Spinal cord (tissue), 10 donors: ENCODE measurements around the gene PDE1C. TPM values are rescaled to one million over a fixed set of nuclear protein-coding genes. Genes with fewer than 3 reads are reported as not detected.

Source experiments
- DNase-seq, 6 donors: peaks; one replicate each; pipeline versions ENCODE4 v3.0.0 to v3.0.0-alpha.2; 2013 to 2015; ENCODE audit warnings: low spot score in 6 of 6, low read depth in 4 of 6
- H3K27ac ChIP-seq: one replicate; pipeline ENCODE4 v1.5.1; 2013; ENCODE audit warnings: low read depth, low read length, control low read depth
- H3K27me3 ChIP-seq: one replicate; pipeline ENCODE4 v1.6.1; 2013; ENCODE audit warnings: low read length; ENCODE audit not compliant: control insufficient read depth, insufficient read depth
- H3K36me3 ChIP-seq: one replicate; pipeline ENCODE4 v1.6.1; 2013; ENCODE audit warnings: low read length; ENCODE audit not compliant: control insufficient read depth, insufficient read depth
- H3K4me1 ChIP-seq: one replicate; pipeline ENCODE4 v1.6.1; 2013; ENCODE audit warnings: low read length; ENCODE audit not compliant: control insufficient read depth, insufficient read depth
- H3K4me3 ChIP-seq: one replicate; pipeline ENCODE4 v1.5.1; 2013; ENCODE audit warnings: low read depth, low read length, control low read depth
- H3K9me3 ChIP-seq: one replicate; pipeline ENCODE4 v1.6.1; 2013; ENCODE audit warnings: low read length; ENCODE audit not compliant: control insufficient read depth, insufficient read depth
- WGBS: methylation state at CpG from one replicate; pipeline ENCODE4 v1.1.5; 2013; ENCODE audit warnings: missing lambda C conversion rate; ENCODE audit not compliant: insufficient coverage; 5-methylcytosine and 5-hydroxymethylcytosine counted together
- polyA plus RNA-seq, 2 donors: library from polyadenylated mRNA; unstranded; fragments of 120-200 nt; gene quantifications; one replicate each; pipeline ENCODE4 v1.2.1, GENCODE V29; 2013; ENCODE audit not compliant: insufficient read length in 2 of 2
- total RNA-seq, 2 donors: library from RNA; depleted of rRNA in 1 of 2; stranded (reverse); fragments of 120-200 nt in 1 of 2; fragments of >200 nt in 1 of 2; gene quantifications; one replicate each; pipeline versions ENCODE4 v1.2.3 to v1.2.4, GENCODE V29; 2013 to 2014
- donor health status: healthy.

The PDE1C gene
- total and polyA plus RNA-seq, 4 donors = 10.6 to 24.0 (median 13.8) TPM

DNA sequence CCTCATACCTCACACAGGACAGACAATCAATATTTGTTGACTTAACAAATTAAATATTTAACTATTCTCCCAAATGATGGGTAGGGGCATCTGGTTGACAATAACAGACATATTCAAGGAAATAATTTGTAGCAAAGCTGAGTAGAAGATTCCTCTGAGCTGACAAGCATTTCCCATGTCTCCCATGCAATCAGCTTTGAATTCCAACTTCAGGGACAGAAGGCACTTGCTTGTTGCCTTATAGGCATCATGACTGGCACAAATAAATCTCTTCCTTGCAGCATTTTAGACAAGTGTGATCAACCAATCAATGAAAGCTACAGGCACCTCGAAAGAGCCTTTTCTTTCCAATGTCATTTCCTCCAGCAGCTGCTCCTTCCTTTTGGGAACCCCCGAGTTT lies 146.0 kb downstream of the PDE1C start:
- Histone ChIP-seq H3K9me3 (no peaks in the 10 kb centered on the region), H3K4me3 (no peak overlapping the region), H3K27ac (no peak overlapping the region), H3K27me3 (no peaks in the 10 kb centered on the region), H3K36me3 (no peaks in the 10 kb centered on the region), H3K4me1 (no peaks in the 10 kb centered on the region)
- WGBS = 52% methylated on average over 2 of the region's 2 CpGs
- no peak for DNase-seq

DNA sequence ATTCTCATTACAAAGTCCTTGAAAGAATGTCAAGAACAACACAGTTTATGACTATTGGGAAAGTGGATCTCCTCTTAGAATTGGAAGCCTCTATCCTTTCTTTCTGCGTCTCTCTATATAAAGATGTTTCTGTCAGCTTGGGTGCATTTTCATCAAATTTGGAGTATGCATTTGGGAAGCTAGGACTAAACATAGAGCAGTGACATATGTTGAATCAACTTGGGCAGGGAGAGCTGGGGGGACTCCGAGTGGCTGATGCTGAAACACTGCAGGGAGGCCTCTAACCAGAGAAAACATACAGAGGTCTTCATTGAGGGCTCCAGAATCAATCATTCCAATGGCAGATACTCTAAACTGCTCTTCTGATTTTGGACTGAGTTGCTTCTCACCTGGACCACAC lies 147.4 kb downstream of the PDE1C start:
- Histone ChIP-seq H3K9me3 (no peaks in the 10 kb centered on the region), H3K4me1 (no peaks in the 10 kb centered on the region), H3K27ac (no peak overlapping the region), H3K27me3 (no peaks in the 10 kb centered on the region), H3K4me3 (no peak overlapping the region), H3K36me3 (no peaks in the 10 kb centered on the region)
- peak in 1 of 6 donors; percentile 71 for DNase-seq
- 83% methylated on average over 1 of the region's 2 CpGs for WGBS

DNA sequence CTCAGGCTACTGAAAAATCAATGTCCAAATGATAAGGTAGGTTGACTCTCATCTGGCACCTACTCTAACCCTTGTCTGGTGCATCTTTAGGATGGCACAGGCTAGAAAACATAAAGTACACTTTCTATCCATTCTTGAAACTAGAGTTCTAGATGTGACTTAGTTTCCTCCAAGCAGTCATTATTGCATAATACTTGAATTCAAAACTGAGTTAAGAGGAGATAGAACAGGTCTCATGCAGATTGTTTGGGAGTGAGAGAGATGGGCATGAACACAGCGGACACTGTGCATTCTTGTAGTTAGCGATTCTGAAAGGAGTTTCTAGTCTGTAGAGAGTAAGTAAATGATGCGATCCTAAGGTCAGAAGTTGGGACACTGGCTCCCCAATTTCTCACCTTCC lies 149.2 kb downstream of the PDE1C start:
- H3K9me3 ChIP-seq = no peaks in the 10 kb centered on the region
- no peaks in the 10 kb centered on the region for H3K36me3 ChIP-seq
- H3K27ac ChIP-seq = no peak overlapping the region
- WGBS = 100% methylated on average over 2 of the region's 3 CpGs
- H3K4me3 ChIP-seq = no peak overlapping the region
- H3K4me1 ChIP-seq = no peaks in the 10 kb centered on the region
- H3K27me3 ChIP-seq = no peaks in the 10 kb centered on the region
- DNase-seq = no peak

DNA sequence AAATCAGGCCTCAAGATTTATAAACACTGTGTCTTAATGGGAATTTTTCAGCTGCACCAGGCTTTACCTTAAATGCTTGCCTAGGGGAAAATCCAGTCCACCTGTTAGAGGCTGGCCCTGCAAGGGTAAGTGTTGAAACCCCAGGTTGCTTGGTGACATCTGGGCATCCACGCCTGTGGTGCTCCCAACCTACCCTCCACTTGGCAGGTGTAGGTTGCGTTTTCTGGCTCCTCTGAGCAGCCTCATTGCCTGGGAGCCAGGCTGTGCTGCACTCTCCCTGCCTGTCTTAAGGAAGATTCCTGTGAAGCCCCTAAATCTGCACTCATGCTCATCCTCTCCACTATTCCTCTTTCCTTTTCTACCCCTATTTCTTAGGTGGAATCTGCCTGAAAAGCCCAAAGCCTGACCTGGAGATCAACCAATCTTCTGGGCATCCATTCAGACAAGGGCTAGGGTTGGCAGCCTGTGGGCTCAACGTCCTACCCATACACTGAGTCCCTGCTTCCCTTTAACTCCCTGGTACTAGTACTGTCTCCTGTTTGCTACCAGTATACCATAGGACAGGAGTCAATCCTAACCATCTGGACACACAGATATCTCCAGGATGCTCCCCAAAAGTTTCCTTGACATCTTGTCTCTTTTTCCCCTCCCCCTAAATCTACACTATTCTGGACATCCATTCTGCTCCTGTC lies 150.4 kb downstream of the PDE1C start:
- Histone ChIP-seq H3K9me3 (no peaks in the 10 kb centered on the region), H3K27me3 (no peaks in the 10 kb centered on the region), H3K27ac (no peak overlapping the region), H3K36me3 (no peaks in the 10 kb centered on the region), H3K4me3 (no peak overlapping the region), H3K4me1 (no peaks in the 10 kb centered on the region)
- DNase-seq = no peak
- WGBS = 83% methylated on average over 3 of the region's 3 CpGs

DNA sequence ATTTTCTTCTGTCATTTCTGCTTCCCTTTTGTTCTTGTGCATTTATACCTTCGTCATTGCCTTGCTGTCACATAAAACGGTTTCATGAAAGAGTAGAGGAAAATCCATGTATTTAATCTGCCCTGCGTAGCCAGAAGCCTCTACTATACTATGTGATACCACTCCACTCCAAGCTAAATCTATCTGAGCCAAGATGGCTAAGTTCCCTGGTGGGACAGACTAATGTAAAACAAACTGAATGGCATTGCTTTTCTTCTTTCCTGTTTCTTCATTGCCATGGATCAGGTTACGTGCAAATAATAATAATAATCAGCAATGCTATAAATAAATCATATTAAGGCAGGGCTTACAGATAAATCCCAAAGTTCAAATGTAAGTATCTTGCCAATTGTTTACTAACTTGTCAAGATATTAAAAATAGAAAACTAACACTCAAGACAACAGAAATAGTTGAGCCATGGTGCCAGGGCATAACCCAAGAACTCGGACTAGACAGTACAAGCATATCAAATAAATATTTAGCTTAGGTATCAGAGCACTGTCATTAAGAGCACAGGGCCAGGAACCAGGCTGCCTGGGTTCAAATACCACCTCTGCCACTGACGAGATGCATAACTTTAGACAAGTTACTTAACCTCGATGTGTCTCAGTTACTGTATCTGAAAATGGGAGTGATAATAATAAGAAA lies 151.4 kb downstream of the PDE1C start:
- WGBS = no CpG with 5 or more reads among the region's 7 CpGs
- Histone ChIP-seq H3K9me3 (no peaks in the 10 kb centered on the region), H3K36me3 (no peaks in the 10 kb centered on the region), H3K4me3 (no peak overlapping the region), H3K27ac (no peak overlapping the region), H3K4me1 (no peaks in the 10 kb centered on the region), H3K27me3 (no peaks in the 10 kb centered on the region)
- DNase-seq = no peak

DNA sequence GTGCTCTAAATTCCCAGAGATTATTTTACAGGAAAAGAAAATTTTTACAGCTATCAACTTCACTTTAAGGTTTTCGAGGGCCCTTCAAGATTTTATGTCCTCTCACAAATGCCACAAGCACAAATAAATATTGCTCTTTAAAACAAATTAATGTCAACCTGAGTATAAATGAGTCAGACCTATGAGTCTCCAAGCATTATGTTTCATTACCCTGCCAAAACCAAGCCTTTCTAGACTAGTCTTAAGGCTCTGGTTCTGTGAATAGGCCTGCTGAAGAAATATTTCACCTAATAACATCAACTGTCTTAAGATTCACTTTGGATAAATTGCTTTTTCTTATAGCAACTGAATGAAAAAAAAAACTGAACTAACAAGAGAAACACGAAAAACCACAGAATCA lies 153.0 kb downstream of the PDE1C start:
- no peak for DNase-seq
- Histone ChIP-seq H3K36me3 (no peaks in the 10 kb centered on the region), H3K4me3 (no peak overlapping the region), H3K27ac (no peak overlapping the region), H3K4me1 (no peaks in the 10 kb centered on the region), H3K27me3 (no peaks in the 10 kb centered on the region), H3K9me3 (no peaks in the 10 kb centered on the region)
- 56% methylated on average over 1 of the region's 2 CpGs for WGBS

DNA sequence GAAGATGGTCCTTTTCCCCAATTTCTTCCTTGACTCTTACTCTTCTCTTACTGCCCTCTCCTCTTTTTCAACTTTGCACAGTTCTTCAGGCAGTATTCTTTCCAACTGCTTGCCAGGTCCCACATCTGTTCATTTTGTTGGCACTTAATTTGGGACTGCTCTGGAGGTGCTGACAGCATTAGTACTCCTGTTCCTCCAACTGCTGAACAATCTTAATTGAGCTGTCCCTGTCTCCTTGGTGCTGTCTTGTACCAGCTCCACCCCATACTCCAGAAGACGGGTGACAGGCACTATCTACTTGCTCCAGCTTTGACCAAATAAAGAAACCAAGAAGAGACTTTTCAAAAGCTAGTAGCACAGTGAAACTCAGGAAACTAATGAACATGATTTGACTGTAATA lies 160.0 kb downstream of the PDE1C start:
- H3K27me3 ChIP-seq = no peaks in the 10 kb centered on the region
- no CpG with 5 or more reads among the region's 1 CpG for WGBS
- H3K4me3 ChIP-seq = no peak overlapping the region
- H3K27ac ChIP-seq = no peak overlapping the region
- no peaks in the 10 kb centered on the region for H3K36me3 ChIP-seq
- no peaks in the 10 kb centered on the region for H3K9me3 ChIP-seq
- DNase-seq = no peak
- H3K4me1 ChIP-seq = no peaks in the 10 kb centered on the region

DNA sequence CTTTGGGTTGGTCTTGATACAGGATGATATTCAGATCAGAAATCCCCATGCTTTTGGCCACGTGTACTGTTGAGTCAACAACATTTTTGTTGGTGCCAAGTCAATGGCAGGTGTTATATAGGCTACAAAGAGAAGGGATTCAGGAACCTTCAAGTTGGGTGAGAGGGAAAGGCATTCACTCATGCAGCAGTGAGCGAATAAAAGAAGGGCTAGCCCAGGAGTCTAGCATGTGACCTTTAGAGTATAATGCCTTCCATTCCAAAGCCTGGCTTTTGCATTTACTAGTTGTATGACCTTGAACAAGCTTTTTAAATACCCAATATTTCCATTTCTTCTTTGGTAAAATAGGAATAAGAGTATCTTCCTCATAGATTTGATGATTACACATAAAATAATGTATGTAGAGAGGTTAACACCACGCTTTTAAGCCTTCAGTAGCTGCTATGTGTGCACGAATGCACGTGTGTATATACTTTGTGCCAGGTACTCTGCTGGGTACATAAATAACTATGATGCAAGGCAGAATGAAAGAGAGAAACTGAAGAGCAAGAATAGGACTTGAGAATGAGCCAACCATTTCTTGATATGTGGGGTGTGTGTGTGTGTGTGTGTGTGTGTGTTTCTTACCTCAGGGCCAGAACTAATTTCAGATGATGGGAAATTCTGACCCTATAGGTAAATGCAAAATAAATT lies 163.6 kb downstream of the PDE1C start:
- no peak overlapping the region for H3K27ac ChIP-seq
- H3K27me3 ChIP-seq = no peaks in the 10 kb centered on the region
- no peaks in the 10 kb centered on the region for H3K9me3 ChIP-seq
- no peak for DNase-seq
- no peaks in the 10 kb centered on the region for H3K4me1 ChIP-seq
- 69% methylated on average over 5 of the region's 5 CpGs for WGBS
- H3K36me3 ChIP-seq = no peaks in the 10 kb centered on the region
- no peak overlapping the region for H3K4me3 ChIP-seq

DNA sequence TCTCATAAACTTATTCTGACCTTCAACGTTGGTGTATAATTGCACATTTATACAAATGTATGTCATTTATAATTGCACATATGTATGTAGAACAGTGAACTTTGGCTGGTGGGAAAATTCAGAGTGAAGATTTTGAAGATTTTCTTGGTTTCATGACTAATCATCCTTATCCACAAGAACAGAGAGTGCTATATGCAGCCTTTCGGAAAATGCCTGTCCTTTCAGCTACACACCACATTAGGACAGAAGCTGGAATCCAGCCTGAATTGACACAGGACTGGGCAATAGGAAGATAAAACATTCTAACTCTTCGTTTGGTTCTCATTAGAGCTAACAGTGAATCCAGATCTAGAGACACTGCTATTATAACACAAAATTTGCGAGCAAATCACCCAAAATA lies 166.2 kb downstream of the PDE1C start:
- 100% methylated on average over 1 of the region's 4 CpGs for WGBS
- no peaks in the 10 kb centered on the region for H3K27me3 ChIP-seq
- no peaks in the 10 kb centered on the region for H3K36me3 ChIP-seq
- H3K4me3 ChIP-seq = no peak overlapping the region
- H3K27ac ChIP-seq = no peak overlapping the region
- H3K4me1 ChIP-seq = no peaks in the 10 kb centered on the region
- H3K9me3 ChIP-seq = no peaks in the 10 kb centered on the region
- no peak for DNase-seq
